Measurements from ENCODE around the gene AGAP1.

Gene AGAP1

GRCh38 chr2:235806986-235807750 lies 313.3 kb downstream of the AGAP1 start:
- TF ChIP-seq POLR2A (IDR thresholded peaks at IDR 0.05; ENCODE audit: low read depth, low read length): no peak
- no peak for TF ChIP-seq SPI1 (IDR thresholded peaks at IDR 0.05; ENCODE audit: low read depth, low read length)
- TF ChIP-seq POU2F2 (IDR thresholded peaks at IDR 0.05; ENCODE audit: low read depth, low read length): no peak
- TF ChIP-seq POLR2AphosphoS5 (IDR thresholded peaks at IDR 0.05; ENCODE audit: low read depth, low read length): no peak
- no peak for TF ChIP-seq PAX5 (IDR thresholded peaks at IDR 0.05; ENCODE audit: insufficient read depth, low read length, severe bottlenecking)
- no peak for TF ChIP-seq TAF1 (IDR thresholded peaks at IDR 0.05; ENCODE audit: low read depth, low read length)

GRCh38 chr2:235808366-235808765 lies 314.5 kb downstream of the AGAP1 start:
- no peak for TF ChIP-seq TAF1 (IDR thresholded peaks at IDR 0.05; ENCODE audit: low read depth, low read length)
- TF ChIP-seq POLR2AphosphoS5 (IDR thresholded peaks at IDR 0.05; ENCODE audit: low read depth, low read length): no peak
- no peak for TF ChIP-seq SPI1 (IDR thresholded peaks at IDR 0.05; ENCODE audit: low read depth, low read length)
- no peak for TF ChIP-seq POLR2A (IDR thresholded peaks at IDR 0.05; ENCODE audit: low read depth, low read length)
- no peak for TF ChIP-seq POU2F2 (IDR thresholded peaks at IDR 0.05; ENCODE audit: low read depth, low read length)
- no peak for TF ChIP-seq PAX5 (IDR thresholded peaks at IDR 0.05; ENCODE audit: insufficient read depth, low read length, severe bottlenecking)
- no peak for FAIRE-seq
- DNase-seq (ENCODE audit: insufficient read length, low spot score): no peak

More at GRCh38 chr2:235806986-235807750, 313.3 kb downstream of the AGAP1 start:
- no peak for DNase-seq (ENCODE audit: insufficient read length, low spot score)
- FAIRE-seq: no peak

DNA sequence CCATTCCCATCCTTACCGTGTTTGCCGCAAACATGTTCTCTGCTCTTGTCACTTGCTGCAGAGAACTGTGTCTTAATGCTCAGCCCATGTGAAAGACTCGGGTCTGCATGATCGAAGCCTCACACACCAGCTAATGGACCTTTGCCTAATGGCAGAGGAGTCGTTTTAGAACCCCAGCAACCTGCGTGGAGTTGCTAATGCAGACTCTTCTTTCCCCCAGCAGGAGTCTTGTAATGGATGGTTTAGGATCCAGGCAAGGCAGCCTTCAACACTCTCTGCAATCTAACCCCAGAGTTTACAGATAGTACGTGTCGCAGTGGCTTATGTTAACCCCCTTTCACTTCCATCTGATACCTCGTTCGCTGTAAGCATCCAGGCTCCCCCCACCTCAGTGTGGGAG lies 316.4 kb downstream of the AGAP1 start:
- no peak for DNase-seq (ENCODE audit: insufficient read length, low spot score)
- no peak for TF ChIP-seq PAX5 (IDR thresholded peaks at IDR 0.05; ENCODE audit: insufficient read depth, low read length, severe bottlenecking)
- FAIRE-seq: no peak

DNA sequence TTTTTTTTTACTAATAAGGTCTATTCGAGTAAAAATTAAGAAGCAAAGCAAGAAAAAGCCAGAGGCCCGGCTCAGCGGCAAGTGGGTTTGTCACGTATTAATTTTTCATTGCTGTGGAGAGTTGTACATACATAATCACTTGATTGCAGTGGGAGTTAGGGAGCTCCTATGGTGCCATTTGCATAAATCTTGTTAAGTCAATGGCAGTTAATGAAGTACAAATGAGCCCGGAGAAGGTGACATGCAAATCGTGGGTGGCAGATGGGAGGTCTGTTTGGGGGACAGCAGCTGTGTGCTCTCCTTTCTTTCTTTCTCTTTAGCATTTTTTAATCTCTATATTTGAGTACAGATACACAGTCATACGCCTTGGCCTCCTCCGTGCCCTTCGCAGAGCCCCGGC lies 317.0 kb downstream of the AGAP1 start:
- FAIRE-seq: no peak

DNA sequence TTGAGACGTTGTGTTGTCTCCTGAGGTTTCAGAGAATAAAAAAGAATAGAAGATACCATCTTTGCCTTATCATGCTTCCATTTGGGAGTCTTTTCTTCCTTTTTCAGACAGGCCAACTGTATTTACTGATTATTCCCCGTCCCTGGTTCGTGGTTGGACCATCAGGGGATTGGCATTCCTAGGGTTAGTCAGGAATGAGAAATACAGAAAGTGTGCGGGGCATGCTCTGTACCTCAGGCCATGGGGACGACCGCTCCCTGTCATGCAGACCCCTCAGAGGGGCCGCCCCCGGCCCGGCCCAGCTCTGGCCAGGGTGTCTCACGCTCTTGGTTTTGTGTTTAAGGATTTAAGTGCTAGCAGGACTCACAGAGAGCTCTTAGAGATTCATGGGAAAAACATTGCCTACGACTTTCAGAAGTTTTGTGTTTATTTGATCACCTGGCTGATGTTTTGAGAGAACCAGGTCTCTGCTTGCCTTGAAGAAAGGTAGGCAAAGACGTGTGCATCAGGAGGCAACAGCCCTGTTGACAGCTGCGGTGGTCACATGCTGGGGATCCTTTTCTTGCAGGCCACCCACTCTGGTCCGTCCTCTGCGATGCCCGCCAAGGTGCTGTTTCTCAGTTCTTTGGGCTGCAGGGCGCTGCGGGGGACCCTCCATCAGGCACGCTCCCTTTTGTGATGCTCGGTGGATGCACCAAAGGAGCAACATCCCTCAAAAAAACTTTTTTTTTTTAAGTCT lies 317.8 kb downstream of the AGAP1 start:
- FAIRE-seq (no peak), DNase-seq (ENCODE audit: insufficient read length, low spot score) (no peak)
- no peak for TF ChIP-seq TAF1 (IDR thresholded peaks at IDR 0.05; ENCODE audit: low read depth, low read length)
- TF ChIP-seq POLR2AphosphoS5 (IDR thresholded peaks at IDR 0.05; ENCODE audit: low read depth, low read length): no peak
- no peak for TF ChIP-seq SPI1 (IDR thresholded peaks at IDR 0.05; ENCODE audit: low read depth, low read length)
- no peak for TF ChIP-seq POU2F2 (IDR thresholded peaks at IDR 0.05; ENCODE audit: low read depth, low read length)
- no peak for TF ChIP-seq POLR2A (IDR thresholded peaks at IDR 0.05; ENCODE audit: low read depth, low read length)
- TF ChIP-seq PAX5 (IDR thresholded peaks at IDR 0.05; ENCODE audit: insufficient read depth, low read length, severe bottlenecking): no peak

More for the DNA sequence above, 317.0 kb downstream of the AGAP1 start:
- DNase-seq (ENCODE audit: insufficient read length, low spot score): no peak
- no peak for TF ChIP-seq PAX5 (IDR thresholded peaks at IDR 0.05; ENCODE audit: insufficient read depth, low read length, severe bottlenecking)
- no peak for TF ChIP-seq POLR2AphosphoS5 (IDR thresholded peaks at IDR 0.05; ENCODE audit: low read depth, low read length)
- no peak for TF ChIP-seq POU2F2 (IDR thresholded peaks at IDR 0.05; ENCODE audit: low read depth, low read length)
- TF ChIP-seq TAF1 (IDR thresholded peaks at IDR 0.05; ENCODE audit: low read depth, low read length): no peak
- TF ChIP-seq POLR2A (IDR thresholded peaks at IDR 0.05; ENCODE audit: low read depth, low read length): no peak
- TF ChIP-seq SPI1 (IDR thresholded peaks at IDR 0.05; ENCODE audit: low read depth, low read length): no peak

GRCh38 chr2:235812185-235812665 lies 318.4 kb downstream of the AGAP1 start:
- no peak for TF ChIP-seq POU2F2 (IDR thresholded peaks at IDR 0.05; ENCODE audit: low read depth, low read length)
- no peak for TF ChIP-seq POLR2AphosphoS5 (IDR thresholded peaks at IDR 0.05; ENCODE audit: low read depth, low read length)
- TF ChIP-seq POLR2A (IDR thresholded peaks at IDR 0.05; ENCODE audit: low read depth, low read length): no peak
- no peak for TF ChIP-seq SPI1 (IDR thresholded peaks at IDR 0.05; ENCODE audit: low read depth, low read length)
- TF ChIP-seq TAF1 (IDR thresholded peaks at IDR 0.05; ENCODE audit: low read depth, low read length): no peak
- TF ChIP-seq PAX5 (IDR thresholded peaks at IDR 0.05; ENCODE audit: insufficient read depth, low read length, severe bottlenecking): no peak

GRCh38 chr2:235813398-235813797 lies 319.6 kb downstream of the AGAP1 start:
- no peak for TF ChIP-seq TAF1 (IDR thresholded peaks at IDR 0.05; ENCODE audit: low read depth, low read length)
- TF ChIP-seq POLR2AphosphoS5 (IDR thresholded peaks at IDR 0.05; ENCODE audit: low read depth, low read length): no peak
- TF ChIP-seq PAX5 (IDR thresholded peaks at IDR 0.05; ENCODE audit: insufficient read depth, low read length, severe bottlenecking): no peak
- TF ChIP-seq SPI1 (IDR thresholded peaks at IDR 0.05; ENCODE audit: low read depth, low read length): no peak
- no peak for TF ChIP-seq POU2F2 (IDR thresholded peaks at IDR 0.05; ENCODE audit: low read depth, low read length)
- no peak for TF ChIP-seq POLR2A (IDR thresholded peaks at IDR 0.05; ENCODE audit: low read depth, low read length)
- FAIRE-seq: no peak
- no peak for DNase-seq (ENCODE audit: insufficient read length, low spot score)

More at GRCh38 chr2:235812185-235812665, 318.4 kb downstream of the AGAP1 start:
- DNase-seq (ENCODE audit: insufficient read length, low spot score): no peak
- FAIRE-seq: no peak

- FAIRE-seq: no peak
- no peak for DNase-seq (ENCODE audit: insufficient read length, low spot score)
- TF ChIP-seq PAX5 (IDR thresholded peaks at IDR 0.05; ENCODE audit: insufficient read depth, low read length, severe bottlenecking): no peak
- TF ChIP-seq SPI1 (IDR thresholded peaks at IDR 0.05; ENCODE audit: low read depth, low read length): no peak
- no peak for TF ChIP-seq POLR2A (IDR thresholded peaks at IDR 0.05; ENCODE audit: low read depth, low read length)
- no peak for TF ChIP-seq TAF1 (IDR thresholded peaks at IDR 0.05; ENCODE audit: low read depth, low read length)
- no peak for TF ChIP-seq POLR2AphosphoS5 (IDR thresholded peaks at IDR 0.05; ENCODE audit: low read depth, low read length)
- TF ChIP-seq POU2F2 (IDR thresholded peaks at IDR 0.05; ENCODE audit: low read depth, low read length): no peak
Measured at GRCh38 chr2:235820571-235820970, 326.7 kb downstream of the AGAP1 start.

GRCh38 chr2:235824331-235824730 lies 330.5 kb downstream of the AGAP1 start:
- no peak for DNase-seq (ENCODE audit: insufficient read length, low spot score)
- FAIRE-seq: no peak
- no peak for TF ChIP-seq POLR2A (IDR thresholded peaks at IDR 0.05; ENCODE audit: low read depth, low read length)
- no peak for TF ChIP-seq PAX5 (IDR thresholded peaks at IDR 0.05; ENCODE audit: insufficient read depth, low read length, severe bottlenecking)
- TF ChIP-seq POU2F2 (IDR thresholded peaks at IDR 0.05; ENCODE audit: low read depth, low read length): no peak
- no peak for TF ChIP-seq SPI1 (IDR thresholded peaks at IDR 0.05; ENCODE audit: low read depth, low read length)
- no peak for TF ChIP-seq POLR2AphosphoS5 (IDR thresholded peaks at IDR 0.05; ENCODE audit: low read depth, low read length)
- no peak for TF ChIP-seq TAF1 (IDR thresholded peaks at IDR 0.05; ENCODE audit: low read depth, low read length)
